MM.1S (cell line): Measurements from ENCODE around the gene PPIAL4G.
"Not testable (repeated sequence)": the region's sequence is repeated elsewhere in the genome, so short reads cannot be mapped to it uniquely, and the experiment has no call there.

Source experiments
- CTCF ChIP-seq: fragments of 300-600 bp; sonication (generic); IDR thresholded peaks from 2 replicates; pipeline ENCODE4 v1.5.1; 2016; ENCODE audit warnings: antibody characterized with exemption, low read length, mixed read lengths
- EZH2 ChIP-seq: fragments of 300-600 bp; sonication (generic); optimal IDR thresholded peaks from 2 replicates; pipeline ENCODE3; 2017; ENCODE audit warnings: low read depth, mild to moderate bottlenecking, antibody characterized with exemption, low read length, mixed read lengths
- EZH2phosphoT487 ChIP-seq: fragments of 300-600 bp; sonication (generic); IDR thresholded peaks from 2 replicates; pipeline ENCODE4 v1.6.1; 2018; ENCODE audit warnings: antibody characterized with exemption, low read length

DNA sequence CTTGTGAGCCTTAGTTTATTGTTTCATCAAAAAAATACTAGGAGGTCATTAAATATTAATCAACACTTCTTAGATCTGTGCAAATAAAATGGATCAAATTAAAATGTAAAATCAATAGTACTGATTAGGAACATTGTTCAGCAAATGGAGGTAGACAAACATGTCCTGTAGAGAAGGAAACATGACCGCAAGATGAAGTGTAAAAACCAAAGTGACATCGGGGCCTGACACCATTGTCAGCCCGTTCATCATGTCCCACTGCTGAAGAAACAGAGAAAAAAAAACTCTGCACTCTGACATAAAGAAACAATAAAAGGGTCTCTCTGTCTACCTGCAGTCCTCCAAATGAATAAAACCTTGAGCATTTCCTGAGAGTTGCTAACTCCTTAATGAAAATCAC is 31.2 kb upstream of the PPIAL4G start:
- TF ChIP-seq EZH2phosphoT487, CTCF, EZH2: not testable (repeated sequence)
